B cell (primary cell): ENCODE data around the gene GTF3C2.

Experiments used
- EZH2 ChIP-seq: IDR thresholded peaks from 2 replicates; pipeline ENCODE4 v1.6.1; 2012; ENCODE audit warnings: borderline replicate concordance, low read depth, mild to moderate bottlenecking, moderate library complexity, low read length; ENCODE audit not compliant: insufficient read depth, poor library complexity, severe bottlenecking
- TF ChIP-seq, protein P1 (sequence below): fragments of 200-600 bp; IDR thresholded peaks from one replicate; pipeline ENCODE4 v1.8.0; 2022; ENCODE audit warnings: antibody characterized with exemption, mild to moderate bottlenecking

DNA sequence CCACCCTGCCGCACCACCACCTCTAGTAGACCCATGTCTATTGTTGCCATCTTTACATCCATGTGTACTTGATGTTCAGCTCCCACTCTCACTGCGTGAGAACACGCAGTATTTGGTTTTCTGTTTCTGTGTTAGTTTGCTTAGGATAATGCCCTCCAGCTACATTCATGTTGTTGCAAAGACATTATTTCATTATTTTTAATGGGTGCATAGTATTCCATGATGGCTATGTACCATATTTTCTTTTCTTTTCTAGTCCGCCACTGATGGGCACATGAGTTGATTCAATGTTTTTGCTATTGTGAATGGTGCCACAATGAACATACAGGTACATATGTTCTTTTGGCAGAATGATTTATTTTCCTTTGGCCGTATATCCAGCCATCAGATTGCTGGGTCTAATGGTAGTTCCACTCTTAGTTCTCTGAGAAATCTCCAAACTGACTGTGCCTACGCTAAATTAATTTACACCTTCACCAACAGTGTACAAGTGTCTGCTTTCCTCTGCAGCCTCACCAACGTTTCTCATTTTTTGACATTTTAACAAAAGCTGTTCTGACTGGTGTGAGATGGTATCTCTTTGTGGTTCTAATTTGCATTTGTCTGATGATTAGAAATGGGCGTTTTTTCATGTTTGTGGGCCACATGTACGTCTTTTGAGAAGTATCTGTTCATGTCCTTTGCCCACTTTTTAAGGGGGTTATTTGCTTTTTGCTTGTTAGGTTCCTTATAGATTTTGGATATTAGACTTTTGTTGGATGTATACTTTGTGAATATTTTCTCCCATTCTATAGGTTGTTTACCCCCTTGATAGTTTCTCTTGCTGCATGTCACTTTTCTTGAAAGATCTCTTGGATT is 34.5 kb upstream of the GTF3C2 start:
- TF ChIP-seq, protein P1, sequence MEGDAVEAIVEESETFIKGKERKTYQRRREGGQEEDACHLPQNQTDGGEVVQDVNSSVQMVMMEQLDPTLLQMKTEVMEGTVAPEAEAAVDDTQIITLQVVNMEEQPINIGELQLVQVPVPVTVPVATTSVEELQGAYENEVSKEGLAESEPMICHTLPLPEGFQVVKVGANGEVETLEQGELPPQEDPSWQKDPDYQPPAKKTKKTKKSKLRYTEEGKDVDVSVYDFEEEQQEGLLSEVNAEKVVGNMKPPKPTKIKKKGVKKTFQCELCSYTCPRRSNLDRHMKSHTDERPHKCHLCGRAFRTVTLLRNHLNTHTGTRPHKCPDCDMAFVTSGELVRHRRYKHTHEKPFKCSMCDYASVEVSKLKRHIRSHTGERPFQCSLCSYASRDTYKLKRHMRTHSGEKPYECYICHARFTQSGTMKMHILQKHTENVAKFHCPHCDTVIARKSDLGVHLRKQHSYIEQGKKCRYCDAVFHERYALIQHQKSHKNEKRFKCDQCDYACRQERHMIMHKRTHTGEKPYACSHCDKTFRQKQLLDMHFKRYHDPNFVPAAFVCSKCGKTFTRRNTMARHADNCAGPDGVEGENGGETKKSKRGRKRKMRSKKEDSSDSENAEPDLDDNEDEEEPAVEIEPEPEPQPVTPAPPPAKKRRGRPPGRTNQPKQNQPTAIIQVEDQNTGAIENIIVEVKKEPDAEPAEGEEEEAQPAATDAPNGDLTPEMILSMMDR = no peak
- no peak for TF ChIP-seq EZH2
